GM18499 (cell line): ENCODE measurements around the gene KDF1.
A peak's percentile ranks its signal among the peaks of the same experiment; 100 is the strongest.

ENCODE experiments used
- ATAC-seq: cut with Tn5 transposase; IDR thresholded peaks from one replicate; pipeline ENCODE4 v1.9.1; 2021; ENCODE audit warnings: moderate number of reproducible peaks; ENCODE audit not compliant: insufficient read depth, unreplicated experiment

KDF1 gene

DNA sequence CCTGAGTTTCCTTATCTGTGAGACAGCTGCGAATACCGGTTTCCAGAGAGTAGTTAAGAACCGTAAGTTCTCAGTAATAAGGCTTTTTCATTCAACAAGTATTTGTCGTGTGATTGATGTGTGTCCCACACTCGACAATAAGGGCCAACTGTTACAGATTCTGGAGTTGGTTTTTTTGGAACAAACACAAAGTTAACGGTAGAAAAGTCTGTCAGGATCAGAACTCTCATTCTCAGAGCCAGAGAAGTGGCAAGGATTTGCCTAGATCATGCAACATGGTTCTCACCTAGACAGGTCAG is 37.9 kb downstream of the KDF1 start:
- no peak for ATAC-seq

DNA sequence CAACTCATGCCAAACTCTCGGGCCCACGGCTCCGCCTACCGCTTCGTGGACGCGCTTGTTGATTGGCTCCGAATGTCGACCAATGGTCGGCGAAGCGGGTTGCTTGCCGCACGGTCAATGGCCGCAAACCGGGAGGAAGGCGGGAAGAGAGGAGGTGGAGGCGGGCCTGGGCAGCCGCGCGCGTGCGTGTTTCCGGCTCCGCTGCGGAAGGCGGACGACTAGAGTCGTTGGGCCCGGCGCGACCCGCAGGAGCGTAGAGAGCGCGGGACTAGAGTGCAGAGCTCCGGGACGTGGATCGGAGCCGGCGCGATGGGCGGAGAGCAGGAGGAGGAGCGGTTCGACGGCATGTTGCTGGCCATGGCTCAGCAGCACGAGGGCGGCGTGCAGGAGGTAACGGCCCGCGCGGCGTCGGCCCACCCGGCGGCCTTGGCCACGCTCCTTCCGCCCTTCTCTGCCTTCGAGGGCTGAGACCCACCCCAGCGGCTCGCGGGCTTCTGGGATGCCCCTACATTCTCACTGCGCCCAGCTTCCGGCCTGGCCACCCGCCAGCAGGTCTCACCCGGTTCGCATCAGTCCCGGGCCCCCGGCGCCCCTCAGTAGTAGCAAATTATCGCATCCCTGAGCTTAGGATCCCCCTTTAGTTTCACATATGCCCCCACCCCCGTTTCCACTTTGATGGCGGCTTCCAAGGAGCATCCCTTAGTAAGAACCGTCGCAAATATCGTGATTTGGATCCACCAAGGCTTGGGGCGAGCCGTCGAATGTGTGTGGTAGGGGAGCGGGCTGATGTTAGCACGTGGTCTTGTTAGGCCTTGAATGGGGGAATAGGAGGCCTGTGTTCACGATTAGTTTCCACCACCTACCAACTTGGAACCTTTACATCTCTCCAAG is 38.5 kb downstream of the KDF1 start, which contains the start of gene NUDC:
Gene NUDC (plus strand): TSS at position 204 of the 891 bp plus-strand sequence. CDS start 106 bp downstream, at position 310.
- ATAC-seq: peak; percentile 88

DNA sequence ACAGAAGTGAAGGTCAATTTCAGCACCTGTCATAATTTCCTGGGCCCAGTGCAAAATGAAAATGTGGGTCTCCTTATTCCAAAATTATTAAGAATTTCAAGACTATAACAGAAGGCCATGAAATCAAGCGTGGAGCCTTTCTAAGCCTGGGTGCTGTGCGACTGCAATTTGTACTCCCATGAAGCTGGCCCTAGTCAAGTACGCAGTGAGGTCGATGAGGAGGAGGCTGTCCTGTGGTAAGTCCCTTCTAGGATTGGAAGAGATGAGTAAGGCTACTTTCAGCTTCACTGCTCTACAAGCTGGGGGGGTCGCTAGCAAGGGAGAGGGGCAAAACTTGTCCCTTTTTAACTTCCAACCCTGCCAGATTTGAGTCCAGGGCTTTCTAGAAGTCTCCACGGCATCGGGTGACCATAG is 39.1 kb downstream of the KDF1 start:
- no peak for ATAC-seq

DNA sequence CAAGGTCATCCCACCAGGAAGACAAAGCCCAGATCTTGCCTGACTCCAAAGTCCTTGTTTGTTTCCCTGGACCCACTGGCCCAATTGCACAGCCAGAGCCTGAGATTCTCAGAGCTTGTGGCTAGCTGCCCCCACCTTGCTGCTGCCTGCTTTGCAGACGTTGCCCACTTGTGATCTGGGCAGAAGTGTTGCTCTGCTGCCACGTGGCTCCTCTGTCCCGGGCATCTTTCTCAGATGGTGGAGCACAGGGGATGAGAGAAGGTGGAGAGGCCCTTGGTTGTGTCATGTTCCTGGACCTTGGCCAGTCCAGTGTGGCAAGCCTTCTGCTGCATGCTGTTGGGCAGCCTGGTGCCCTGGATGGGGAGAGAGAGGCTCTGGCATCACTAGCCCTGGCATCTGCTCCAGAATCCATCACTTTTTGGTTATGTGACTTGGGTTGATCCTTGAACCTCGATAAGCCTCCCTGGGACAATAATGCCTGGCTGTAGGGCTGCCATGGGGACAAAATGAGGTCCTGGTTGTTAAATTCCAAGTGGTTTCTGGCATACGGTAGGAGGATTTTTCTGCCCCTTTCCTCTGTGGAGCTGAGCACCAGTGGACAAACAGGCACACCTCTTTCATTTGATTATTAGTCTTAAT is 44.9 kb downstream of the KDF1 start:
- no peak for ATAC-seq

DNA sequence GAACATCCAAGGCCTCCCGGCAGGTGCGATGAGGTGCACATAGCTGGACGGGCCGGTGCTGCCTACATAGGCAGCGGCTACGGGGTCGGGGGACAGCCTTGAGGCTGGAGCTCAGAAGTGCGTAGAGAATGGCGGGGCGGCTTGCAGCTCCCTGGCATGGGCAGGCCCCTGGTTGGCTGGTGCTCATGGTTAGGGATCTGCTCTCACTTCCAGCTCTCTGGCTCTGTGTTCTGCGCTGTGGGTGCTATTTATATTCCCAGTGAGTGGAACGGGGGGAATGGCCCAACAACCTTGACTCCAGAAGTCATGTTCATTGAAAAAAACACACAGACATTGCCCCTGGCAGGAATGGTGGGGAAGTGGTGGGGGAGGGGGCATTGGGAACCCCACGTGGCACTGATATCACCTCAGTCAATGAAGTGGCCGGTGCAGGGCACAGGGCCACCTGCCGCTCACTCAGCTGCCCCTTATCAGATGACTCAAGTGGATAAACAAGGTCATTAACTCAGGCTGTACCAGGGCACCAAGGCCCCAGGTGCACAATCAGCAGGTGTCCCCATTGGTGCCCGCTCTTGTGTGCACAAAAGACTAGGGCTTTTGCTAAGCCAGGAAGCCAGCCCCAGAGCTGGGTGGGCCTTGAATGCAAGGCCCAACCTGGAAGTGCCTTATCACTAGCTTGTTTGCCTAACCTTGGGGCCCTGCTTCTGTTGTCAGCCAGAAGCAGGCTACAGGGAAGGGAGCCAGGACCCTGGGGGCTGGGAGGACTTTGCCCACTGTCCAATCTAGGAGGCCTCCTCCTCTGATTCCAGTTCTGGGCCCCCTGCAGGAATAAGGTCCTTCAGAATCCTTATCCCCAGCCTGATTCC is 46.3 kb downstream of the KDF1 start, which contains the start of gene NR0B2:
Gene NR0B2 (minus strand): TSS at position 222 of the 866 bp plus-strand sequence. CDS start 35 bp downstream, at position 187.
- no peak for ATAC-seq

DNA sequence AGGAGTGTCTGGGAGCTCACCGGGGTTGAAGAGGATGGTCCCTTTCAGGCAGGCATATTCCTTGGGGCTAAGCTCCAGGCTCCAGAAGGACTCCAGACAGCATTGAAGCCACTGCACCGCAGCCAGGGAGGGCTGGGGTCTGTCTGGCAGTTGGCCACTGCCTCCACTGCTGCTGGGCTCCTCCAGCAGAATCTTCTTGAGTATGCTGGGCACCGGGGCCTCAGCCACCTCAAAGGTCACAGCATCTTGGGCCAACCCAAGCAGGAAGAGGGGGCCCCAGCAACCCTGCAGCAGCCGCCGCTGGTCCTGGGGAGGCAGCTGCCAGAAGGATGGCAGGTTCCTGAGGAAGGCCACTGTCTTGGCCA is 46.9 kb downstream of the KDF1 start:
- no peak for ATAC-seq

DNA sequence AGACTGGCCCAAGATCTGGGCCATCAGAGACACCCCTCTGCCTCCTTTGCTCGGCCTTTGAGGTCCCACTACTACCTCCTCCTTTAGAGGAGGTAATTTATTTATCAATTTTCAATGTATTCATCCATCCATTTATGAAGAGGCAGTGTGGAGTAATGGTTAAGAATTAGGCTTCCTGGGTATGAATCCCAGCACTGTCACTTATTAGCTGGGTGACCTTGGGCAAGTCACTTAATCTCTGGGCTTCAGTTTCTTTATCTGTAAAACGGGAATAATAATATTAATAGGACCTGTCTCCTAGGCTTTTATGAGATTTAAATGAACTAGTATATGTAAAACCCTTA is 48.1 kb downstream of the KDF1 start:
- ATAC-seq: no peak

DNA sequence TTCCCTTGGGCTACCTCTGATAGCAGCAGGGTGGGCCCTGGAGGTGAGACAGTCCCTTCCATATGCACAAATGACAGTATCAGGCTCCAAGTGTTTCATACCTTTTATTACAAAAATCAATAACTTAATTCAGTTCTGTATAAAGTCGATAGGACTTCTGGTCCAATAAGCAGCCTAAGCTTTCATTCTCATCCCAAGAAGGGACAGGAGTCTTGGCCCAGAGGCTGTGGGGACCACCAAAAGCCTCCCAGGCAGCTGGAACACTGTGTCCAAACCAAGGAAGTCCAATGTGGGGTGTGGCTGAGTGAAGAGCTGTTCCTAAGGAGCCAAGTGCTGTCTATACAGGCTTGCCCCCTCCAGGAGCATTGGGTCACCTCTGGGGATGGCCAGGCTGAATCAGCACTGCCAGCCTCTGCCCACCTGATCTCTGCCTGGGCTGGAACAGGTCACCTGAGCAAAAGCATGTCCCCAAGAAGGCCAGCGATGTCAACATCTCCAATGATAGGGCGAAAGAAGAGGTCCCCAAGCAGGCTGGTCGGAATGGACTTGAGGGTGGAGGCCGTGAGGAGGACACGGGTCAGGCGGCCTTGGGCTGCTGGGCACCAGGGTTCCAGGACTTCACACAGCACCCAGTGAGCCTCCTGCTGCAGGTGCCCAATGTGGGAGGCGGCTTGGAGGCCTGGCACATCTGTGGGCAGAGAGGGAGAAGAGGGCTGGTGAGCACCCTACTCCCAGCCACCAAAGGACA is 48.7 kb downstream of the KDF1 start:
- no peak for ATAC-seq

DNA sequence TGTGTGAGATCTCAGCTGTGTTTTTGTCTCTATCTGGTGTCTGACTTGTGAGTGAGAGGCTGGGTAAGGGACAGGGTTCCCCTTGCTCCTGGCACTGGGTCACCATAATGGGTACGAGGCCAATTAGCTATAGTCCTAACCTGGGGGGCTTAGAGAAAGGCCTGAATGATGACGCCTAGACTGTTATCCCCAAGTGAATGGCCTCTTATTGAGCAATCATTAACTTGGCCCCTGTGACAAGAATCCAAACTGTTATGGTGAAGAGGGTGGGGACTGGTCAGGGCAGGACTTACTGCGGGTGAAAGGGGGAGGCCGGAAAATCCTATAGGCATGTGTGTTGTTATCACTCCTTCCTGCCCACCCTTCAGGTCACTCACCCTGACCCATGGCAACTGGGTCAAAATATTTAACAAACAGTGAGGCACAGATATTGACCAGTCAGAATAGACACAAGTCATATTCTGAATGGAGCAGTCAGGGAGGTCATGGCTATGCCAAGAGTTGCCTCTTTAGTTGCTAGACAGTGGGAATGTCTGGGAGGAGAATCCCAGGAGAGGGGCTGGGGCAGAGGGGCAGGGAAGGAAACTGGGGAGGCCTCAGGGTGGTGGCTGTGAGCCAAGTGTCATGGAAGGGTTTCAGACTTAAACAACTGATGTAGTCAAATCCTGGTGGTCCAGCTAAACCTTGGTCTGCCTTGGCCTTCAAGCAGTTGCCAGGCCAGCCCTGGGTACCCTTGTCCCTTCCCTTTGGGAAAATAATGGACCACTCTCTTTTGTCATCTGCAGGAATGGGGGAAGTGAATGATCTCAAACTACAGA is 49.7 kb downstream of the KDF1 start:
- no peak for ATAC-seq

DNA sequence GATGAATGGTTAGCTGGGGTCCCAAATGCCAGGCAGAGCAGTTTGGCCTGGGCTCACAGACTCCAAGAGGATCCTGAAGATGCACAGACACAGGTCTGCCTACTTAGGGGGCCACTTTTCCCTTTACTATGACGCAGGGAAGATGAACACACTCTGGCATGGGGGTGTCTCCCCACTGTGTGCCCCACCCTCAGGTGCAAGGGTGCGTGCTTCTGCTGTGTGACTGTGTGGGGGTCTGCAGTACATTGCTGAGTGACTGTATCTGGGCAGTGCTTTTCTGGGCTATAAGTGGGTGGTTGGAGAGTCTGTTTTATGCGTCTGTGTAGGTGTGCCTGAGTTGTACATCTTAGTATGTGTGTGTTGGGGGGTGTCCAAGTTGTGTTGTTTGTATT is 50.3 kb downstream of the KDF1 start:
- no peak for ATAC-seq

DNA sequence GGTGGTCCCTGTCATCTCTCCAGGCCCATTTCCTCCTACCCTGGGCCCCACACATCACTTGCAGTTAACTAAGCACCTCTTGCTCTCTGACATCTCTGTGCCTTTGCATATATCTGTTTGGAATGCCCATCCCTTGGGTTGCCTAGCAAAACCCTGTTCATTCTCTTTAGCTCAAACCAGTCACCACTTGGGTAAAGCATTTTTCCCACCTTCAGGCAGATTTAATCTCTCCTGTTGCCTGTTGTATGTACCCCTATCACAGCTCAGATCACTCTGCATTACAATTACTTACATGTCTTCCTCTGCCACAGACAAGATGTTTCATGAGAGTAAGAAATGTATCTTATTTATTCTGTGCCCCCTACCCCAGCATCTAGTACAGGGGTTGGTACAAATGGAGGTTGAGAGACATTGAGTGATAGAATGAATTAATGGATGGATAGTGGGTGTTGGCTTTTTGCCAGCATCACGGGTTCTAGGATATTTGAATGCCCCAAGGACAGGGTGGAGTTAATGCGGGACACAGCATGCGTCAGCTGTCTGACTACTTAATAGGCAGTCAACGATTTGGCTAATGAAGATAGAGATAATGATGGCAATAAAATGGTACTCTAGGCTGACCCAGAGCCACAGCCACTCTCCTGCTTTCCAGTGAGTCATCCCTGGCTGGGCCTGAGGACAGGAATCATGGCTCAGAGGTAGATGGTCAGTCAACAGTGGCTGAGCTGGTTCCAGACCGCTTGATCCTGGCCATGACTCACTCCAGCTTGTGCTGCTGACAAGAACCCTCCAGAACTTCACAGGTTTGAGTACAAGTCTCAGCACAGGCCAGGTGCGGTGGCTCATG is 53.0 kb downstream of the KDF1 start:
- no peak for ATAC-seq

DNA sequence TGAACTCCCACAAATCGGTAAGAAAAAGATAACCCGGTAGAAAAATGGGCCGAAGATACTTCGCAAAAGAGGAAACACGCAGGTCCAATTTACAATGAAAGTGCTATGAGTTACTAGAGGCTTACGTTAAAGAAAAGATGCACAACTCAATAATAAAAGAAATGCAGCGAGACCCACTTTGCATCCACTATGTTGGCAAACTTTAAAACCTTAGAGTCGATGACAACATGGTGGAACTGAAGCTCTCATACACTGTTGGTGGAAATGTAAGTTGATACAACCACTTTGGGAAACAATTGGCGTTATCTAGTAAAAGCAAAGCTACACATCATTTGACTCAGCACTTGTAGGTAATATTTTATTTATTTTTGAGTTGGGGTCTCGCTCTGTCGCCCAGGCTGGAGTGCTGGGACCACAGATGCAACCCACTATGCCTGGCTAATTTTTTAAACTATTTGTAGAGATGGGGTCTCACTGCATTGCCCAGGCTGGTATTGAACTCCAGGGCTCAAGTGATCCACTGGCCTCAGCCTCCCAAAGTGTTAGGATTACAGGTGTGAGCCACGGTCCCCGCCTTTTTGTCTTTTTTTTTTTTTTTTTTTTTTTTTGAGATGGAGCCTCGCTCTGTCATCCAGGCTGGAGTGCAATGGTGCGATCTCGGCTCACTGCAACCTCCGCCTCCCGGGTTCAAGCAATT is 59.3 kb downstream of the KDF1 start:
- no peak for ATAC-seq

DNA sequence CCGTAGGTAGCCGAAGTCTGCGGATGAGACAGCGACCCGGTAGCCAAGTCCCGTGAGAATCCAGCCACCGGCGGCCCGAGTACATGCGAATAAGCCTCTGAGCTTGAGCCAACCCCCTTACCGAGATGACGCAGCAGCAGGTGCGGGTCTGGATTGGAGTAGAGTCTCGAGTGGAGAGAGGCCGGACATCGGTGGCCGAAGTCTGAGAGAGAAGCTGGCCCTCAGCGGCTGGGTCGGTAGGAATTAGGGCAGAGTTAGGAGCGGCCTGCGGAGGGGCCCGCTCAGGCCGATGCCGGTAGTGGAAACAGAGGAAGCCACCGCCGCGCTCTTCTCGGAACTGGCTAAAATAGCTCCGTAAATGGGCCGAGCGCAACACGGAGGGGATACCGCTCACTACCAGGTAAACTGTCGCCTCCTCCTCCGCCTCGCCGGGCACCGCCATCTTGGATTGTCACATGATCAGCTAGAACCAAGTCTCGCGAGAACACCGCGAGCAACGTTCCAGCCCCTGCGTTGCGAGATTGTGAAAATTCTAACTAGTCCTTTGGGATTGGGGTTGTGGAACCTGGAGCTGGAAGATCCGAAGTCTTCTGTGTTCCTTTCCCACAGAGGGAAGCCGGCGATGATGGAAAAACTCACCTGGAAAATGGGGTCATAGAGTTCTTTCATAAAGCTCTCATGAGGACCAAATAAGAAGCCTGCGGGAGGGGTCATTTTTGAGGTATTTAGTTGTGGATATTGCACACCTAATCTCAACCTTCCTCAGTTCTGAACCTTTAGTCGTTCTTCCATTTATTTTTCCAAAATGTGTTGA is 60.1 kb downstream of the KDF1 start, which contains the start of gene GPATCH3:
Gene GPATCH3 (minus strand): TSS at position 467 of the 814 bp plus-strand sequence. CDS start 25 bp downstream, at position 442.
- no peak for ATAC-seq
